Measurements from ENCODE around the gene WDR18.

- TF ChIP-seq CTCF (IDR thresholded peaks at IDR 0.05; ENCODE audit: insufficient read depth, low read length) (no peak), SPI1 (IDR thresholded peaks at IDR 0.05; ENCODE audit: borderline replicate concordance, low read depth) (no peak), REST (IDR thresholded peaks at IDR 0.05; ENCODE audit: insufficient replicate concordance, low read depth) (no peak)
These were observed 30.3 kb downstream of the WDR18 start for GRCh38 chr19:1014161-1015060.

Data from HL-60 (cell line).